B cell (primary cell): ENCODE measurements around the gene RIPPLY1. TPM values are rescaled to one million over a fixed set of nuclear protein-coding genes. Genes with fewer than 3 reads are reported as not detected.

Source experiments
- ATAC-seq: fragments of 200-7000 bp; cut with Tn5 transposase; one replicate; pipeline ENCODE4 v1.10.0; 2021; ENCODE audit warnings: low read depth, mild to moderate bottlenecking, moderate number of reproducible peaks, moderate library complexity
- CTCF ChIA-PET: fragments of 350-600 bp; sonication (Branson Sonifier 250); formaldehyde crosslinking; loops from one replicate; lab custom pipeline; 2021; ENCODE audit warnings: antibody characterized with exemption, inconsistent platforms; lab: Charles Lee
- POLR2A ChIA-PET: fragments of 350-600 bp; sonication (Branson Sonifier 250); formaldehyde crosslinking; loops from one replicate; lab custom pipeline; 2021; ENCODE audit warnings: antibody characterized with exemption; lab: Charles Lee
- DNase-seq: peaks from one replicate; pipeline ENCODE4 v3.0.0; 2013
- H2AFZ ChIP-seq: 2 replicates; pipeline ENCODE4 v1.6.1; 2012; ENCODE audit warnings: mild to moderate bottlenecking, low read depth, low read length; ENCODE audit not compliant: insufficient read depth, poor library complexity, severe bottlenecking
- H3K27ac ChIP-seq, 2 donors: 1 replicate in 1 of 2; 2 replicates in 1 of 2; pipeline ENCODE4 v1.5.1; 2012 to 2013; ENCODE audit warnings: low read length in 2 of 2, mild to moderate bottlenecking in 2 of 2, moderate library complexity in 1 of 2
- H3K27me3 ChIP-seq, 4 experiments: fragments of 200-600 bp in 1 of 4; sonication (generic) in 1 of 4; replicated peaks in 1 of 4; 1 replicate in 2 of 4; 2 replicates in 2 of 4; pipeline versions ENCODE4 v1.6.1 to v1.7.0; 2013 to 2016; ENCODE audit warnings: low read length in 3 of 4, mild to moderate bottlenecking in 2 of 4, mixed read lengths in 1 of 4, moderate library complexity in 1 of 4; ENCODE audit not compliant: insufficient read depth in 4 of 4, control insufficient read depth in 3 of 4; ENCODE audit errors: control extremely low read depth in 1 of 4
- H3K36me3 ChIP-seq, 2 experiments: replicated peaks in 1 of 2; 1 replicate in 1 of 2; 2 replicates in 1 of 2; pipeline versions ENCODE4 v1.6.1 to v1.7.1; 2013; ENCODE audit warnings: low read length in 1 of 2; ENCODE audit not compliant: insufficient read depth in 2 of 2, control insufficient read depth in 1 of 2; ENCODE audit errors: control extremely low read depth in 1 of 2, extremely low read depth in 1 of 2
- H3K4me1 ChIP-seq, 2 donors: fragments of 200-600 bp in 1 of 2; sonication (generic) in 1 of 2; 1 replicate in 1 of 2; 2 replicates in 1 of 2; pipeline versions ENCODE4 v1.5.1 to v1.6.1; 2013 to 2017; ENCODE audit warnings: low read length in 2 of 2; ENCODE audit not compliant: control insufficient read depth in 2 of 2, insufficient read depth in 2 of 2
- H3K4me2 ChIP-seq: replicated peaks from 2 replicates; pipeline ENCODE3; 2012; ENCODE audit warnings: mild to moderate bottlenecking, low read depth, low read length; ENCODE audit not compliant: poor library complexity, severe bottlenecking
- H3K4me3 ChIP-seq, 5 experiments: fragments of 200-600 bp in 1 of 5; sonication (generic) in 1 of 5; 1 replicate in 3 of 5; 2 replicates in 2 of 5; pipeline versions ENCODE4 v1.5.1 to v1.7.0; 2011 to 2016; ENCODE audit warnings: low read length in 4 of 5, mild to moderate bottlenecking in 4 of 5, low read depth in 2 of 5, control low read depth in 1 of 5, moderate library complexity in 1 of 5; ENCODE audit not compliant: insufficient read depth in 1 of 5; ENCODE audit errors: control extremely low read depth in 1 of 5, extremely low read depth in 1 of 5
- H3K79me2 ChIP-seq: fragments of 200-600 bp; sonication (generic); one replicate; pipeline ENCODE4 v1.6.0; 2016; ENCODE audit warnings: low read length; ENCODE audit not compliant: control insufficient read depth, insufficient read depth
- H3K9ac ChIP-seq: fragments of 200-600 bp; sonication (generic); 2 replicates; pipeline ENCODE4 v1.6.1; 2017; ENCODE audit warnings: mild to moderate bottlenecking, low read length, moderate library complexity
- H3K9me3 ChIP-seq, 3 donors: one replicate each; pipeline versions ENCODE4 v1.6.1 to v1.7.1; 2013; ENCODE audit warnings: low read length in 2 of 3; ENCODE audit not compliant: control insufficient read depth in 2 of 3, insufficient read depth in 1 of 3; ENCODE audit errors: control extremely low read depth in 1 of 3
- H4K20me1 ChIP-seq: 2 replicates; pipeline ENCODE4 v1.6.0; 2012; ENCODE audit warnings: mild to moderate bottlenecking, low read length; ENCODE audit not compliant: insufficient read depth, control insufficient read depth, poor library complexity, severe bottlenecking
- H3K27ac Mint-ChIP-seq: one replicate; pipeline ENCODE4 v1.8.0; 2021; ENCODE audit warnings: mixed read lengths
- H3K27me3 Mint-ChIP-seq: one replicate; pipeline ENCODE4 v1.8.0; 2021; ENCODE audit warnings: mixed read lengths
- H3K4me1 Mint-ChIP-seq: one replicate; pipeline ENCODE4 v1.8.0; 2021; ENCODE audit warnings: mixed read lengths
- H3K4me3 Mint-ChIP-seq: one replicate; pipeline ENCODE4 v1.8.0; 2021; ENCODE audit warnings: mixed read lengths
- H3K9me3 Mint-ChIP-seq: one replicate; pipeline ENCODE4 v1.8.0; 2022; ENCODE audit warnings: mixed read lengths; ENCODE audit not compliant: insufficient read depth
- EZH2 ChIP-seq: IDR thresholded peaks from 2 replicates; pipeline ENCODE4 v1.6.1; 2012; ENCODE audit warnings: borderline replicate concordance, low read depth, mild to moderate bottlenecking, moderate library complexity, low read length; ENCODE audit not compliant: insufficient read depth, poor library complexity, severe bottlenecking
- WGBS: methylation state at CpG from one replicate; pipeline ENCODE4 v1.1.5; 2013; ENCODE audit warnings: missing lambda C conversion rate; ENCODE audit not compliant: insufficient coverage; 5-methylcytosine and 5-hydroxymethylcytosine counted together
- intact Hi-C: fragments of 100-400 bp; cut with micrococcal nuclease; formaldehyde crosslinking; loops from one replicate; pipeline ENCODE4 v1.10.0; 2022
- polyA minus RNA-seq: library from RNA; depleted of rRNA, polyadenylated mRNA; stranded (reverse); fragments of >200 nt; gene quantifications from 2 replicates; pipeline ENCODE4 v1.2.3, GENCODE V29; 2012
- polyA plus RNA-seq: library from polyadenylated mRNA; depleted of rRNA; stranded (reverse); fragments of >200 nt; gene quantifications from 2 replicates; pipeline ENCODE4 v1.2.3, GENCODE V29; 2012
- total RNA-seq, 2 donors: library from RNA; stranded (reverse); fragments of 120-200 nt in 1 of 2; gene quantifications; 1 replicate in 1 of 2; 2 replicates in 1 of 2; pipeline versions ENCODE4 v1.2.3 to v1.2.4, GENCODE V29; 2013 to 2022
- TF ChIP-seq, protein P1 (sequence below): fragments of 200-600 bp; IDR thresholded peaks from one replicate; pipeline ENCODE4 v1.8.0; 2022; ENCODE audit warnings: antibody characterized with exemption, mild to moderate bottlenecking

RIPPLY1 gene, protein sequence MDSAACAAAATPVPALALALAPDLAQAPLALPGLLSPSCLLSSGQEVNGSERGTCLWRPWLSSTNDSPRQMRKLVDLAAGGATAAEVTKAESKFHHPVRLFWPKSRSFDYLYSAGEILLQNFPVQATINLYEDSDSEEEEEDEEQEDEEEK
- total RNA-seq = not detected in 2 replicates
- total RNA-seq (2013) = 0.07 TPM
- polyA plus RNA-seq = not detected in 2 replicates
- polyA minus RNA-seq = not detected in 2 replicates

DNA sequence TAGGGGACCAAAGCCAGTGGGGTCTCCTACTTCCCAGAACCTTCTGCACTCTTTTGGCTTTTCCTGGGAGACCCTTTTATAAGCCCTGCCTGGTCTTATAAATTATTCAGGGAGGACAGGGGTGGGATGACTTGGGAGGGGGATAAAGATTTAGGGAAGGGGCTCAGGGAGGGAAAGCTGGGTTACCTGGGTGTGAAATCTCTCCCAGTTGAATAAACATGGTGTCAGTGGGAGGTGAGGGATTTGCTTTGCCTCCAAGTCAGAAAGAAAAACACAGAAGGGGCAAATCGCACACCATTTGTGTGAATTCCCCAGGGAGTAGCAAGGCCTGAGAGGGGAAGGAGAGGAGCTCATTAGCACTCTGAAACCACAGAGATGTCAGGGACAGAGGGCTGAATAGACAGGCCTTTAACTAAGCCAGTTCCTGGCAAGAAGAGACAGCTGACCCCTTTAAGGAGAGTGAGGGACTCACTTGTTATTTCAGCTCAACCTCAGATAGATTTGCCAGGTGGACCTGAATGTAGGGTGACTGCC, at the start of gene RIPPLY1:
RIPPLY1 (minus strand) TSS at position 51 of the 534 bp plus-strand sequence. CDS start 54 bp downstream, outside the sequence.
- H3K9ac ChIP-seq = no peak within 1 kb of the TSS
- H3K27ac ChIP-seq = no peak within 1 kb of the TSS
- no peak within 1 kb of the TSS for H3K4me3 ChIP-seq
- CTCF ChIA-PET = interaction anchor here (1.1 to 2.3 kb wide), 2 partner anchors 9 kb away, joined by 4 to 10 read pairs; no protein-coding TSS in a partner anchor
- TF ChIP-seq, protein P1, sequence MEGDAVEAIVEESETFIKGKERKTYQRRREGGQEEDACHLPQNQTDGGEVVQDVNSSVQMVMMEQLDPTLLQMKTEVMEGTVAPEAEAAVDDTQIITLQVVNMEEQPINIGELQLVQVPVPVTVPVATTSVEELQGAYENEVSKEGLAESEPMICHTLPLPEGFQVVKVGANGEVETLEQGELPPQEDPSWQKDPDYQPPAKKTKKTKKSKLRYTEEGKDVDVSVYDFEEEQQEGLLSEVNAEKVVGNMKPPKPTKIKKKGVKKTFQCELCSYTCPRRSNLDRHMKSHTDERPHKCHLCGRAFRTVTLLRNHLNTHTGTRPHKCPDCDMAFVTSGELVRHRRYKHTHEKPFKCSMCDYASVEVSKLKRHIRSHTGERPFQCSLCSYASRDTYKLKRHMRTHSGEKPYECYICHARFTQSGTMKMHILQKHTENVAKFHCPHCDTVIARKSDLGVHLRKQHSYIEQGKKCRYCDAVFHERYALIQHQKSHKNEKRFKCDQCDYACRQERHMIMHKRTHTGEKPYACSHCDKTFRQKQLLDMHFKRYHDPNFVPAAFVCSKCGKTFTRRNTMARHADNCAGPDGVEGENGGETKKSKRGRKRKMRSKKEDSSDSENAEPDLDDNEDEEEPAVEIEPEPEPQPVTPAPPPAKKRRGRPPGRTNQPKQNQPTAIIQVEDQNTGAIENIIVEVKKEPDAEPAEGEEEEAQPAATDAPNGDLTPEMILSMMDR = no peak
- no peak for TF ChIP-seq EZH2
- no peak within 1 kb of the TSS for H3K4me2 ChIP-seq
- no peak within 1 kb of the TSS for H3K4me3 Mint-ChIP-seq
- H3K9me3 Mint-ChIP-seq = no peaks in the 10 kb centered on the region
- 43% methylated on average over 1 of the region's 1 CpG for WGBS
- no peaks in the 10 kb centered on the region for H3K27me3 Mint-ChIP-seq
- ATAC-seq (no peak), DNase-seq (no peak)
- H3K9me3 ChIP-seq = no peaks in the 10 kb centered on the region
- no peak within 1 kb of the TSS for H3K27ac Mint-ChIP-seq
- H3K4me1 ChIP-seq = no peaks in the 10 kb centered on the region
- intact Hi-C loops = no loop called here
- POLR2A ChIA-PET = no interaction called here
- no peaks in the 10 kb centered on the region for H3K27me3 ChIP-seq
- no peaks in the 10 kb centered on the region for H3K79me2 ChIP-seq
- no peaks in the 10 kb centered on the region for H3K4me1 Mint-ChIP-seq
- H3K36me3 ChIP-seq = no peaks in the 10 kb centered on the region
- no peak within 1 kb of the TSS for H2AFZ ChIP-seq
- no peaks in the 10 kb centered on the region for H4K20me1 ChIP-seq

DNA sequence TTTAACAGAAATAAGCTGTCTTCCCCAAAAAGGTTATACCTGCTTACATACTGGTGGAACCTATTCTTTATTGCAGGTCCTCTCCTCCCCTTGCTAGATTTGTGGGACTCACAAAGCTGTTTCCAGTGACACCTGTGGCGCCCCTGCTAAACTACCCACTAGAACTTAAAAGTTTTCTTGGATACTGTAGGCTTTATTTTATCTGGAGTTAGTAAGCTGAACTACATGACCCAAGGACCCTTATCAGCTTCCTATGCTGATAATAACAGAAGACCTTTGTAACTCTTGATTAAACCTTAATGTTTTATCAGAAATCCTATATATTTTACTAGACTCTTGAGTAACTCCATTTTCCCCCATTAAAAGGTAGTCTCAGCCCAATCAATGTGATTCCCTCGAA, 49.4 kb upstream of the RIPPLY1 start:
- H3K36me3 ChIP-seq = no peaks in the 10 kb centered on the region
- Mint-ChIP-seq H3K4me3 (no peak overlapping the region), H3K27me3 (no peaks in the 10 kb centered on the region), H3K4me1 (peaks cover 2% of the 10 kb centered on the region), H3K9me3 (no peaks in the 10 kb centered on the region), H3K27ac (no peak overlapping the region)
- no peak for DNase-seq
- no peak for ATAC-seq
- no peaks in the 10 kb centered on the region for H3K9me3 ChIP-seq
- H3K4me2 ChIP-seq = no peak overlapping the region
- TF ChIP-seq, protein P1 = no peak
- no peak for TF ChIP-seq EZH2
- H3K27ac ChIP-seq = no peak overlapping the region
- no peak overlapping the region for H2AFZ ChIP-seq
- H3K4me1 ChIP-seq = no peaks in the 10 kb centered on the region
- no peaks in the 10 kb centered on the region for H3K27me3 ChIP-seq
- H3K79me2 ChIP-seq = no peaks in the 10 kb centered on the region
- H3K9ac ChIP-seq = no peak overlapping the region
- no CpG with 5 or more reads among the region's 2 CpGs for WGBS
- ChIA-PET POLR2A (no interaction called here), CTCF (no interaction called here)
- H3K4me3 ChIP-seq = no peak overlapping the region
- no peaks in the 10 kb centered on the region for H4K20me1 ChIP-seq
- intact Hi-C loops = no loop called here
